ENCODE results near the gene PIAS1.
A peak's percentile ranks its signal among the peaks of the same experiment; 100 is the strongest.
"Not testable (repeated sequence)": the region's sequence is repeated elsewhere in the genome, so short reads cannot be mapped to it uniquely, and the experiment has no call there.

Gene PIAS1

DNA sequence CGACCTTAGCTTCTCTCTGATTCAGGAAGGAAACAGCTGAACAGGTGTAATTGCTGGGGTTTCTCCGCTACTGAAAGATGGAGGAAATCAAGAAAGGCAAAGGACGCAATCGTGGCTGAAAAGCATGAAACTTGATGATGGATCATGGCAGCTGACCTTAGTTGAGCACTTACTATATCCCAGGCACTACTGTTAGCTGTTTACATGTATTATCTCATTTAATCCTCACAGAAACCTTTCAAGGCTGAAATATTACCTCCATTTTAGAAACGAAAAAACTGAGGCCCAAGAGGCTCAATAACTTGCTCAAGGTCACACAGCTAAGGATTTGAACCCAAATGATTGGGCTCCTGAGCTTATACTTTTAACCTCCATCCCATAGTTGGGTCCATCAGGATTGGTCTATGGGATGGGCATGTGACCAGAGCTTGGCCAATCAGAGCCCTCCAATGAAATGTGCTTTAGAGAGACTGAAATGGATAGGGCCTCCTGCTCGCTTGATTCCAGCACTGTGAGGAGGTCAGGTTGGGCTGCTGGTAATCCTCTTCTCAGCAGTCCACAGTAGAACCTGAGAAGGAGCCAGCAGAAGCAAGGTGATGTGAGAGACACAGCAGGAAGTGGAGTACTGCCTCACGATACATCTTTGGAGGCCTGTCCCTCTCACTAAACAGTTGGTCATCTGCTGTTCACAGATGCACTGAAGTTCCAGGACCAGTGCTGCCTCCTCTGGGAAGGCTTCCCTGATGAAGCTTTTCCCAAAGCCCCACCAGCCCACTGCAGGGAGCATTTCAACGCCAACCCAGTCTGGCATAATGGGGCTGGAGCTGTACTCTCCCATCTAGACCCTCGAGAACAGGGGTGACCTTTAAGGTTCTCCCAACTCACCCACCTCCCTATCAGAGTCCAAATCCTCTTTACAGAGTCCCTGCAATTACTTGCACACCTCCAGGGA, 165.0 kb downstream of the PIAS1 start:
- no peak for DNase-seq (ENCODE audit: low spot score)

- DNase-seq (ENCODE audit: low spot score) = no peak
Measured at GRCh38 chr15:68220489-68220888, 166.4 kb downstream of the PIAS1 start.

GRCh38 chr15:68220967-68221366, 166.9 kb downstream of the PIAS1 start:
- no peak for DNase-seq (ENCODE audit: low spot score)

GRCh38 chr15:68221530-68222431, 167.7 kb downstream of the PIAS1 start:
- DNase-seq (ENCODE audit: low spot score) = not testable (repeated sequence)

- not testable (repeated sequence) for DNase-seq (ENCODE audit: low spot score)
Measured at GRCh38 chr15:68222432-68222743, 168.3 kb downstream of the PIAS1 start.

DNA sequence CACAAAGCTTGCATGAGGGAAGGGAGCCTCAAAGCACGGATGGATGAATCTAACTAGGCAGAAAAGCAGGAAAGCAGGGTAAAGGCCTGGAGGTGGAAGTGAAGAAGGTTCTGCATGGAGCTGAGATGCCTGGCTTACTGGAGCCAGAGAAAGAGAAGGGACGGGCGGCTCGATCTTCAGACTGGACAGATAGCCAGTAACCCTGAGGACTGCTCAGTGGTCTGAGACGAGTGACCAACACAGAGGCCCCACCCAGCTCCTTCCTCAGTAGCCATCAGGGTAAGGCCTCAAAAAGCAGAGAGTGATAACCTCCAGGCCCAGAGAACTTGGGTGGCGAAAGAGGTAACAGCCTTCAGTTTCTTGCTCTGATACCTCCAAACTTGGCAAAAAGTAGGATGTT, 169.1 kb downstream of the PIAS1 start:
- no peak for DNase-seq (ENCODE audit: low spot score)

DNA sequence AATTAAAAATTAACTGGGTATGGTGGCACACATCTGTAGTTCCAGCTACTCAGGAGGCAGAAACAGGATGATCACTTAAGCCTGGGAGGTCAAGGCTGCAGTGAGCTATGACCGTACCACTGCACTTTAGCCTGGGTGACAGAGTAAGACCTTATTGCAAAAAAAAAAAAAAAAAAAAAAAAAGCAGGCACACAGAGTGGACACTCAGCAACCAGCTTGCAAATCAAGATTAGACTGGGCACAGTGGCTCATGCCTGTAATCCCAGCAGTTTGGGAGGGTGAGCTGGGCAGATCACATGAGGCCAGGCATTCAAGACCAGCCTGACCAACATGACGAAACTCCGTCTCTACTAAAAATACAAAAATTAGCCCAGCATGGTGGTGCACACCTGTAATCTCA, 170.0 kb downstream of the PIAS1 start:
- DNase-seq (ENCODE audit: low spot score) = no peak

- DNase-seq (ENCODE audit: low spot score) = no peak
Measured at GRCh38 chr15:68224546-68225250, 170.6 kb downstream of the PIAS1 start.

DNA sequence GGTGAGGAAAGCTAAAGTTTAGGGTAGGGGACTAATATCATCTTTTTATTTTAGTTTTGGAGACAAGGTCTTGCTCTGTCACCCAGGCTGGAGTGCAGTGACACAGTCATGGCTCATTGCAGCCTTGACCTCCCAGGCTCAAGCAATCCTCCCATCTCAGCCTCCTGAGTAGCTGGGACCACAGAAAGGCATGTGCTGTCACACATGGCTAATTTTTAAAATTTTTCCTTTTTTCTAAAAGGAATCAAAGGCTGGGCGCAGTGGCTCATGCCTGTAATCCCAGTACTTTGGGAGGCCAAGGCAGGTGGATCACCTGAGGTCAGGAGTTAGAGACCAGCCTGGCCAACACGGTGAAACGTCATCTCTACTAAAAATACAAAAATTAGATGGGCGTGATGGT, 171.3 kb downstream of the PIAS1 start:
- DNase-seq (ENCODE audit: low spot score) = not testable (repeated sequence)

DNA sequence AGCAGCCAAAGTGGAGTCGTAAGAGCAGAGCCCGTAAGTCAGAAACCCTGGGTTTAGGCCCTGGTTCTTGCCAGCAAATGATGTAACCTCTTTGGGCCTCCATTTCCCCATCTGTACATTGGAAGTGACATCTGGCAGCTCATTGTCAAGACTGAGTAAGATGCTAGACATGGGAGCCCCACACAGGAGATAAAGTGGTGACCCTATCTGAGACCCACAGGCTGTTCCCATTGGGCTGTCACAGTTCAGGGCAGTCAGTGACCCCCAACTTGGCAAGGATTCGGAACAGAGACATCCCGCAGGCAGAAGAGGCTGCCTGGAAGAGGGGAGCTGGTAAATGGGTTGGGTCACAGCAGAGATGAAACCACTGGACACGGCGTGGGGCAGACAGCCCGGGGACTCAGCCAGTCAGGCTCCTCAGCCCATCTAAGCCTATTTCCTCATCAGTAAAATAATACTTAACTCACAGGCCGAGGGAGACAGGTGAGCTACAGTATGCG, 173.6 kb downstream of the PIAS1 start:
- no peak for DNase-seq (ENCODE audit: low spot score)

- DNase-seq (ENCODE audit: low spot score) = no peak
Measured at GRCh38 chr15:68228143-68228970, 174.2 kb downstream of the PIAS1 start.

DNA sequence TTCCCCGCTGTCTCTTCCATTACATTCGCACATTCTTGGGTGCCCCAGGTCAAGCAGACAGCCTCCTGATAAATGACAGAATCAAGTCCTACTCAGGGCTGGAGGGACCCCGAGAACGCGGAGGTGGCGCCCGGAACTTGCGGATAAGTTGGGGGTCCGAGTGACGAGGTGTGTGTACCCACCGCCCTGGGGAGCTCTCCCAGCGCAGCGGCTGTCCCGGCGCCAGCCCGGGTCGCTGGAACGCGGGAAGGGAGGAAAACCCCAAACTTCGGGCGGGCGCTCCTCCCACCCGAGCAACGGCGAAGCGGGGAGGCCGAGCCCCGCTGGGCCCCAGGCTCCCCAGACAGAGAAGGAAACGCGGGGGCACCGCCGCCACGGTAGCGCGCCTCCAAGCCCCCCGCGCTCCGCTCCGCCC, 174.9 kb downstream of the PIAS1 start:
- no peak for DNase-seq (ENCODE audit: low spot score)

- DNase-seq (ENCODE audit: low spot score) = peak; percentile 87
Measured at GRCh38 chr15:68229386-68230156, 175.5 kb downstream of the PIAS1 start, which contains the start of gene CLN6. Gene CLN6, minus strand, starts transcription at chr15:68229728. Its CDS starts 144 bp downstream, at chr15:68229584.

DNA sequence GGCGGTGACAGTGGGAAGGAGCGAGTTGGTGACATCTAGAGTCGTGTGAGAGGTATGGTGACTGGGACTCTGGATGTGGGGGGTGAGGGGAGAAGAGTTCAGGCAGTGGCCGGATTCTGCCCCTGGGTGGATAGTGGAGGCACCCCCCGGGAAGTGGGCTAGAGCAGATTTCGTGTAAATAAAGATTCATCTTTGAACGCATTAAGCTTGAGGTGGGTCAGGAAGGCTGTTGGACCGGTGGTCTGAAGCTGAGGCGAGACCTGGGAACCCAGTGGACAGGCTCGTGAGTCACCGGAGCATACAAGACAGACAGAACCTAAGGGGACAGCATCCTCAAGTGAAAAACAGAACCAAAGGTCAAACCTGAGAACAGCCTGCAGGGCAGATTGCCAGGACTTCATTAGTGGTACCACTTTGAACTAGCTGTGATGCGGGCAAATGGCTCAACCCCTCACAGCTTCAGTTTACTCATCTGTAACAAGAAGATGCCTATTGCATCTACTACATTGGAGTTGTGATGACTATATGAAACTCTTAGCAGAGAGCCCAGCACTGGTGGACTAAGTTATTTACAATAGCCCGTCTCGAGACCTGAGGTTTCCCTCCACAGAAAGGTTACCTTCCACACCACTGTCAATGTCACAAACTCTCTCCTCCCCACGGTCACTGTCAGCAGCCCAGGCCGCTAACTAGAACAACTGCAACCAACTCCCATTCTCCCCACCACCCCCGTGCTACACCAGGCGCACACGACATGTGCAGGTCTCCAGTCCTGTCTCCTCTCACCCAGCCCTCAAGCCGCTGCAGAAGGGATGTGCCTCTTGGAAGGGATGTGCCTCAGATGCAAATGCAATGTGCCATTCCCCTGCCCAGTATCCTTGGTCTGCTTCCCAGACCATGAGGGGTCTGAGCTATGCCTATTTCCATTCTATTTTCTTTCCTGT, 176.3 kb downstream of the PIAS1 start:
- no peak for DNase-seq (ENCODE audit: low spot score)

DNA sequence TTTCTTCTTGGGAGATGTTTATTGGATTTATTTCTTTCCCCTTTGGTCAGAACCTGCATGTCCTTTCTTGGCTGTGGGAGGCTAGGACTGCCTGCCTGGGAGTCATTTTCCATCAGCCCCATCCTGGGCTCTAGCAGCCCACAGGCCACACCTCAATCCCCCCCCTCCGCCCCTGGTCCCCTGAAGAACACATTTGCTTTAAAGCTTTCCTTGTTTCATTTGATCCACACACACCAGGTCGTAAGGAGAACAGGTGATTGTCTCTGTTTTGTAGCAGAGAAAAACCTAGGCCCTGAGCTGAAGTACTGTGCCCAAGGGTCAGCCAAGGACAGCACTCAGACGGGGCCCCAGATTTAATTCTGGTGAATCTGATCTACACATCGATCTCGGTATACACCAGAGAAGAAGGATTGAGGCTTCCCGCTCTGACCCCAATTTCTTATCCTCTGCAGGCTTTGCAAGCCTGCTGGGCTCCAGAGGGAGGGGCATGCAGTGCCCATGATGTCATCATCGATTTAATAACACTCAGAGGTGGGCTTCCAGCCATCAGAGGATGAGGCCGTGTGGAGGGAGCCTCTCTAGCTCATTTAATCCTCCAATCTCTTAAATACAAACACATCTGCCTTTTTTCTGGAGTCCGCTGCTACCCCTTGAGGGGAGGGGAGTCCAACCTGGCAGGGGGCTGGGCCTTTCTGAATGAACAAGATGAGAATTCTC, 177.1 kb downstream of the PIAS1 start:
- no peak for DNase-seq (ENCODE audit: low spot score)

DNA sequence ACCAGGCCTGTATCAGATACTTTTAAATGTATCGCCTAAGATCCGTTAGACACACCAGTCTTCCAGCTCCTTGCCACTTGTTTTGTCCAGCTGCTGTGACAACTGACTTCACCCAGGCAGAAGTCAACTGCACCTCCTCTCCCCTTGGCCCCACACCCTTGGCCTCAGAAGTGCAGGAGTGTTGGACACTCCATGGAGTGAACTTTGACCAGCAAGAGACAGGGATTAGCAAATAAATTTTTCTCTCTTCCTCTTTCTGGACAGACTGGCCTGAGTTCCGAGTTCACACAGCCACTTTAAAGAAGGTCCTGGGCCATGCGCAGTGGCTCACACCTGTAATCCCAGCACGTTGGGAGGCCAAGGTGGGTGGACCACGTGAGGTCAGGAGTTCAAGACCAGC, 178.3 kb downstream of the PIAS1 start:
- no peak for DNase-seq (ENCODE audit: low spot score)

GRCh38 chr15:68232937-68233336, 178.8 kb downstream of the PIAS1 start:
- DNase-seq (ENCODE audit: low spot score) = no peak

DNA sequence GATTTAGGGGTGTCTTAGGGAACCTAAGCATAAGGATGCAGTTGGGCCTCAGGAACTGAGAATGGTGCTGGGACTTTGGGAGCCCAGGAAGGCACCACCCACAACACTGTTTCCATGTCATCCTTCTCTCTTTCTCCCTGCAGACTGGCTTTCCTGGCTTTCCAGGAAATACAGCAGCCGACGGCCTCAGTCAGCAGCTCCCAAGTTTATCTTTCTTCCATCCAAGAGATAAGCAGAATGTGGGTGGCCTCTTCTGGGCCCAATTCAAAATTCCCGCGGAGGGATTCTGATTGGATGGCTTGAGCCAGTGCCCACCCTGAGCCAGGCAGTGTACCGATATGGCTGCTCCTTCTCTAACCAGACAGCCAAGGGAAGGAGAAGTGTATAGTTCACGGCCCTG, 179.9 kb downstream of the PIAS1 start:
- no peak for DNase-seq (ENCODE audit: low spot score)

All from LoVo (cell line).